HEK293T (cell line): Measurements from ENCODE around the gene CTSK.

Experiments
- CTCF ChIA-PET: fragments of 350-600 bp; formaldehyde crosslinking; extraction: SDS; loops from one replicate; lab custom pipeline; 2021; ENCODE audit warnings: antibody characterized with exemption, inconsistent platforms; lab: Yijun Ruan, JAX
- POLR2A ChIA-PET: fragments of 350-600 bp; formaldehyde crosslinking; extraction: SDS; loops from one replicate; lab custom pipeline; 2020; ENCODE audit warnings: antibody characterized with exemption, inconsistent platforms; lab: Yijun Ruan, JAX
- DNase-seq: peaks from one replicate; pipeline ENCODE4 v3.0.0; 2012; ENCODE audit warnings: mixed read lengths; ENCODE audit errors: extremely low spot score
- ARNT ChIP-seq: fragments of 450-650 bp; IDR thresholded peaks from 2 replicates; pipeline ENCODE4 v1.6.1; 2017; ENCODE audit warnings: mild to moderate bottlenecking
- BHLHE40 ChIP-seq: fragments of 450-650 bp; IDR thresholded peaks from 2 replicates; pipeline ENCODE4 v1.6.1; 2016; ENCODE audit warnings: mild to moderate bottlenecking, moderate library complexity, borderline replicate concordance
- CTBP1 ChIP-seq: fragments of 450-650 bp; IDR thresholded peaks from 2 replicates; pipeline ENCODE4 v1.6.1; 2016; ENCODE audit warnings: borderline replicate concordance
- ELF4 ChIP-seq: fragments of 450-650 bp; IDR thresholded peaks from 2 replicates; pipeline ENCODE4 v1.6.1; 2017; ENCODE audit warnings: antibody characterized with exemption
- FOXA1 ChIP-seq: fragments of 450-650 bp; IDR thresholded peaks from 2 replicates; pipeline ENCODE4 v1.6.1; 2016; ENCODE audit warnings: mild to moderate bottlenecking
- FOXK2 ChIP-seq: fragments of 450-650 bp; IDR thresholded peaks from 2 replicates; pipeline ENCODE4 v1.6.1; 2016; ENCODE audit warnings: mild to moderate bottlenecking
- FOXM1 ChIP-seq: fragments of 450-650 bp; IDR thresholded peaks from 2 replicates; pipeline ENCODE4 v1.6.1; 2017; ENCODE audit warnings: mild to moderate bottlenecking, borderline replicate concordance
- HDGF ChIP-seq: fragments of 450-650 bp; IDR thresholded peaks from 2 replicates; pipeline ENCODE4 v1.6.1; 2017; ENCODE audit warnings: antibody characterized with exemption, borderline replicate concordance
- L3MBTL2 ChIP-seq: fragments of 450-650 bp; conservative IDR thresholded peaks from 2 replicates; pipeline ENCODE4 v1.6.1; 2016; ENCODE audit warnings: mild to moderate bottlenecking
- LEF1 ChIP-seq: fragments of 450-650 bp; IDR thresholded peaks from 2 replicates; pipeline ENCODE4 v1.6.1; 2017; ENCODE audit warnings: mild to moderate bottlenecking, borderline replicate concordance
- NFRKB ChIP-seq: fragments of 450-650 bp; IDR thresholded peaks from 2 replicates; pipeline ENCODE4 v1.6.1; 2016; ENCODE audit warnings: mild to moderate bottlenecking, moderate library complexity
- PKNOX1 ChIP-seq: fragments of 450-650 bp; IDR thresholded peaks from 2 replicates; pipeline ENCODE4 v1.6.1; 2016
- SP1 ChIP-seq: fragments of 450-650 bp; IDR thresholded peaks from 2 replicates; pipeline ENCODE4 v1.6.1; 2017
- SUZ12 ChIP-seq: fragments of 450-650 bp; IDR thresholded peaks from 2 replicates; pipeline ENCODE4 v1.6.1; 2016; ENCODE audit warnings: mild to moderate bottlenecking
- TARDBP ChIP-seq: fragments of 450-650 bp; IDR thresholded peaks from 2 replicates; pipeline ENCODE4 v1.6.1; 2016
- ZNF384 ChIP-seq: fragments of 450-650 bp; IDR thresholded peaks from 2 replicates; pipeline ENCODE4 v1.6.1; 2016

CTSK gene

DNA sequence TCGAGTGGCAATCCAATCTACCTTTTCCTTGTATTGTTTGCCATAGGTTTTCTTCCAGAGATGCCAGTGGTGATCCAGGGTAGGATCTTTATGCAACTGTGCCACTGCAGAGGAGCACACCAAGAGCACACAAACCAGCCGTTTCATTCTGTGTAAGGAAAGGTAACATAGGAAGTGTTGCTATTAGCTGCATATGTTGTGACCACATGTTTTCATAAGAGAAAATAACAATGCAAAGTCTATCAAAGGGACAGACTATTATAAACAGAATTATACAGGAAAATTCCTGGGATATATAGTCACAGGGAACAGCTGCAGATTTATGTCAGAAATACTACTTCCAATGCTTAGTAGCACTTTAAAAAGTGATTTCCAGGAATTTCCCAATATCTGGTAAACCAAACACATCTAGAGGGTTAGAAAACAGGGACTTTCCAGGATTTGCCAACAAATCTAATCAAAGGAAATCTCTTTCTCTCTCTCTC lies 43.4 kb downstream of the CTSK start:
- no peak for TF ChIP-seq HDGF
- TF ChIP-seq LEF1 = no peak
- TF ChIP-seq SUZ12 = no peak
- TF ChIP-seq FOXA1 = no peak
- no peak for TF ChIP-seq ARNT
- no peak for TF ChIP-seq TARDBP
- no peak for TF ChIP-seq ZNF384
- TF ChIP-seq L3MBTL2 = no peak
- no peak for TF ChIP-seq SP1
- TF ChIP-seq NFRKB = no peak
- TF ChIP-seq PKNOX1 = no peak
- no peak for TF ChIP-seq ELF4
- TF ChIP-seq FOXK2 = no peak
- TF ChIP-seq CTBP1 = no peak
- no peak for TF ChIP-seq BHLHE40
- TF ChIP-seq FOXM1 = no peak
- DNase-seq = no peak
- ChIA-PET CTCF (no interaction called here), POLR2A (no interaction called here)

- no peak for TF ChIP-seq FOXM1
- no peak for TF ChIP-seq HDGF
- no peak for TF ChIP-seq ELF4
- no peak for TF ChIP-seq TARDBP
- no peak for TF ChIP-seq SP1
- no peak for TF ChIP-seq LEF1
- TF ChIP-seq PKNOX1 = no peak
- TF ChIP-seq SUZ12 = no peak
- no peak for TF ChIP-seq L3MBTL2
- no peak for TF ChIP-seq ARNT
- no peak for TF ChIP-seq ZNF384
- ChIA-PET POLR2A (no interaction called here), CTCF (no interaction called here)
- DNase-seq = no peak
Observed at GRCh38 chr1:150763018-150763417, 45.0 kb downstream of the CTSK start.

DNA sequence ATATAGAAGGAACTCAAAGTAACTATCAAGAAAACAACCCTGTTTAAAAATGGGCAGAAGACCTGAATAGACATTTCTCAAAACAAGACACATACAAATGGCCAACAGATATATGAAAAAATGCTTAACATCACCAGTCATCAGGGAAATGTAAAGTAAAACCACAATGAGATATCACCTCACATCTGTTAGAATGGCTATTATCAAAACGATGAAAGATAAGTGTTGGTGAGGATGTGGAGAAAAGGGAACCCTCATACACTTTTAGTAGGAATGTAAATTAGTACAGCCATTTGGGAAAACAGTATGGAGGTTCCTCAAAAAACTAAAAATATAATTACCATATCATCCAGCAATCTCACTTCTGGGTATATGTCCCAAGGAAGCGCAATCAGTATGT lies 45.5 kb downstream of the CTSK start:
- TF ChIP-seq SUZ12 (no peak), HDGF (no peak), TARDBP (no peak), LEF1 (no peak), FOXM1 (no peak), BHLHE40 (no peak), PKNOX1 (no peak), NFRKB (no peak), ELF4 (no peak), ARNT (no peak), FOXK2 (no peak), SP1 (no peak)
- no peak for DNase-seq
- POLR2A ChIA-PET = no interaction called here
- CTCF ChIA-PET = no interaction called here

GRCh38 chr1:150761801-150762200 lies 46.3 kb downstream of the CTSK start:
- ChIA-PET CTCF (no interaction called here), POLR2A (no interaction called here)
- TF ChIP-seq ZNF384 = no peak
- TF ChIP-seq ELF4 = no peak
- TF ChIP-seq PKNOX1 = no peak
- TF ChIP-seq NFRKB = no peak
- TF ChIP-seq CTBP1 = no peak
- TF ChIP-seq ARNT = no peak
- no peak for TF ChIP-seq FOXK2
- TF ChIP-seq BHLHE40 = no peak
- TF ChIP-seq FOXM1 = no peak
- no peak for TF ChIP-seq FOXA1
- no peak for TF ChIP-seq L3MBTL2
- TF ChIP-seq HDGF = no peak
- TF ChIP-seq LEF1 = no peak
- TF ChIP-seq SP1 = no peak
- no peak for TF ChIP-seq SUZ12
- no peak for TF ChIP-seq TARDBP

DNA sequence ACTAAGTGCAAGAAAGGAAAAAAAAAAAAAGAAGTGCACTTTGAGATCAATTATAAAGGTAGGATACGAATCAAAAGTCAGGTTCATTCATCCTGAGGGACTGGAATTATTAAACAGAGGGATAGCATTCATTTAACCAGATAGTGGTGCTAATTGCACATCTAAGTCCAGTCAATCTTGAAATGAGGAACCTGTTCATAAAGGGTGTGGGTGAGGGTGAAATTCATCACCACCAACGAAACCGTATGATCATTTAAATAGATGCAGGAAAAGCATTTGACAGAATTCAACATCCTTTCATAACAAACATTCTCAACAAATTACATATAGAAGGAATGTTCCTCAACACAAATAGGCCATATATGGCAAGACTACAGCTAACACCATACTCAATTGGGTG lies 48.0 kb downstream of the CTSK start:
- CTCF ChIA-PET = no interaction called here
- TF ChIP-seq LEF1 = no peak
- POLR2A ChIA-PET = no interaction called here
- no peak for DNase-seq

More at GRCh38 chr1:150761801-150762200, 46.3 kb downstream of the CTSK start:
- no peak for DNase-seq

- TF ChIP-seq ELF4 (no peak), SUZ12 (no peak), L3MBTL2 (no peak), HDGF (no peak), LEF1 (no peak)
- ChIA-PET CTCF (no interaction called here), POLR2A (no interaction called here)
- DNase-seq = no peak
Observed at GRCh38 chr1:150753416-150753815, 54.6 kb downstream of the CTSK start.
